GM23248 (cell line): ENCODE results near the gene OR13J1. TPM values are rescaled to one million over a fixed set of nuclear protein-coding genes. Genes with fewer than 3 reads are reported as not detected.
A peak's percentile ranks its signal among the peaks of the same experiment; 100 is the strongest.

Experiments used
- DNase-seq: peaks from one replicate; pipeline ENCODE4 v3.0.0-alpha.2; 2015
- H2AFZ ChIP-seq: fragments of 200-600 bp; sonication (generic); 2 replicates; pipeline ENCODE4 v1.6.1; 2016; ENCODE audit warnings: antibody characterized with exemption
- H3F3A ChIP-seq: fragments of 200-600 bp; sonication (generic); 2 replicates; pipeline ENCODE4 v1.6.1; 2016; ENCODE audit warnings: mild to moderate bottlenecking, antibody characterized with exemption, mixed run types; ENCODE audit not compliant: insufficient read depth
- H3K27ac ChIP-seq: fragments of 200-600 bp; sonication (generic); 2 replicates; pipeline ENCODE4 v1.5.1; 2016; ENCODE audit warnings: mild to moderate bottlenecking
- H3K27me3 ChIP-seq: fragments of 200-600 bp; sonication (generic); replicated peaks from 2 replicates; pipeline ENCODE4 v1.6.1; 2016; ENCODE audit warnings: mild to moderate bottlenecking; ENCODE audit not compliant: insufficient read depth
- H3K36me3 ChIP-seq: fragments of 200-600 bp; sonication (generic); 2 replicates; pipeline ENCODE4 v1.6.1; 2016; ENCODE audit warnings: low read depth, mild to moderate bottlenecking
- H3K4me1 ChIP-seq: fragments of 200-600 bp; sonication (generic); 2 replicates; pipeline ENCODE4 v1.6.1; 2016; ENCODE audit warnings: mild to moderate bottlenecking; ENCODE audit not compliant: insufficient read depth
- H3K4me2 ChIP-seq: fragments of 200-600 bp; sonication (generic); one replicate; pipeline ENCODE4 v1.6.1; 2016; ENCODE audit warnings: mild to moderate bottlenecking; ENCODE audit not compliant: unreplicated experiment
- H3K4me3 ChIP-seq: fragments of 200-600 bp; sonication (generic); 2 replicates; pipeline ENCODE4 v1.5.1; 2016; ENCODE audit warnings: mild to moderate bottlenecking
- H3K79me2 ChIP-seq: fragments of 200-600 bp; sonication (generic); 2 replicates; pipeline ENCODE4 v1.6.1; 2016; ENCODE audit warnings: mild to moderate bottlenecking; ENCODE audit not compliant: insufficient read depth
- H3K9ac ChIP-seq: fragments of 200-600 bp; sonication (generic); 2 replicates; pipeline ENCODE4 v1.6.1; 2016; ENCODE audit warnings: mild to moderate bottlenecking
- H3K9me2 ChIP-seq: fragments of 200-600 bp; sonication (generic); 2 replicates; pipeline ENCODE4 v1.6.1; 2016; ENCODE audit warnings: mixed run types, mild to moderate bottlenecking, moderate library complexity; ENCODE audit not compliant: insufficient read depth
- H3K9me3 ChIP-seq: fragments of 200-600 bp; sonication (generic); one replicate; pipeline ENCODE4 v1.6.1; 2017; ENCODE audit warnings: low read depth
- H4K20me1 ChIP-seq: fragments of 200-600 bp; sonication (generic); 2 replicates; pipeline ENCODE4 v1.6.0; 2016; ENCODE audit not compliant: insufficient read depth
- EZH2 ChIP-seq: fragments of 200-600 bp; sonication (generic); IDR thresholded peaks from 2 replicates; pipeline ENCODE4 v1.6.1; 2018; ENCODE audit warnings: antibody characterized with exemption, mild to moderate bottlenecking; ENCODE audit not compliant: insufficient read depth, poor library complexity, severe bottlenecking
- EZH2phosphoT487 ChIP-seq: fragments of 200-600 bp; sonication (generic); IDR thresholded peaks from 2 replicates; pipeline ENCODE4 v1.6.1; 2018; ENCODE audit warnings: antibody characterized with exemption, moderate library complexity, mild to moderate bottlenecking, low read depth; ENCODE audit not compliant: insufficient read depth
- WGBS, 2 experiments: methylation state at CpG; one replicate each; pipeline ENCODE4 v1.1.6; 2015 to 2017; ENCODE audit warnings: low lambda C conversion rate in 2 of 2, low coverage in 1 of 2; ENCODE audit errors: missing lambda C conversion rate in 2 of 2; 5-methylcytosine and 5-hydroxymethylcytosine counted together
- in situ Hi-C: fragments of 300-500 bp; cut with MboI; formaldehyde crosslinking; loops from 2 replicates; pipeline ENCODE4 v1.15.0; 2020
- polyA plus RNA-seq: library from polyadenylated mRNA; unstranded; fragments of >200 nt; fragmentation: Nextera tagmentation; extraction: Ambion mirVana; gene quantifications from 2 replicates; pipeline ENCODE4 v1.2.1, GENCODE V29; 2016
- total RNA-seq: library from RNA; depleted of rRNA; stranded (reverse); fragments of >200 nt; shearing (Covaris generic); gene quantifications from 2 replicates; pipeline ENCODE4 v1.2.3, GENCODE V29; 2014

The OR13J1 gene
- total and polyA plus RNA-seq, 2 experiments from 2014 or later, result not detected

- Histone ChIP-seq H3K79me2 (peaks cover 10% of the 10 kb centered on the region; the same call in 1 of the 2 replicates), H3K36me3 (no peaks in the 10 kb centered on the region), H3K27ac (no peak overlapping the region), H3K9me3 (no peaks in the 10 kb centered on the region), H2AFZ (no peak overlapping the region), H3K27me3 (no peaks in the 10 kb centered on the region), H3K4me3 (no peak overlapping the region), H4K20me1 (no peaks in the 10 kb centered on the region), H3K4me1 (peaks cover 26% of the 10 kb centered on the region), H3K9me2 (no peaks in the 10 kb centered on the region), H3F3A (peaks cover 12% of the 10 kb centered on the region), H3K9ac (no peak overlapping the region), H3K4me2 (no peak overlapping the region)
- DNase-seq, result no peak
- TF ChIP-seq EZH2phosphoT487 (no peak), EZH2 (no peak)
- WGBS, 2 experiments, result 52 to 65% methylated on average over 4 of the region's 4 CpGs
- in situ Hi-C loops, result no loop called here
Measured at GRCh38 chr9:35831040-35831439, 39.2 kb downstream of the OR13J1 start.

- H3K4me2 ChIP-seq, result peak overlapping the region; percentile 90
- TF ChIP-seq EZH2, result no peak
- TF ChIP-seq EZH2phosphoT487, result no peak
- H3K9ac ChIP-seq, result peak overlapping the region; percentile 87
- peak overlapping the region; percentile 98 for H2AFZ ChIP-seq
- no peaks in the 10 kb centered on the region for H3K36me3 ChIP-seq
- H3K9me2 ChIP-seq, result no peaks in the 10 kb centered on the region
- H3K27me3 ChIP-seq, result no peaks in the 10 kb centered on the region
- H3K4me3 ChIP-seq, result peak overlapping the region; percentile 83
- 2 to 17% methylated on average over 2 of the region's 2 CpGs for WGBS, 2 experiments
- no peak for DNase-seq
- peaks cover 10% of the 10 kb centered on the region; the same call in 1 of the 2 replicates for H3K79me2 ChIP-seq
- H3F3A ChIP-seq, result peaks cover 12% of the 10 kb centered on the region
- no peaks in the 10 kb centered on the region for H3K9me3 ChIP-seq
- peaks cover 27% of the 10 kb centered on the region for H3K4me1 ChIP-seq
- H3K27ac ChIP-seq, result peak overlapping the region; percentile 53
- H4K20me1 ChIP-seq, result no peaks in the 10 kb centered on the region
- in situ Hi-C loops, result no loop called here
Measured at GRCh38 chr9:35829764-35830096, 40.5 kb downstream of the OR13J1 start.

DNA sequence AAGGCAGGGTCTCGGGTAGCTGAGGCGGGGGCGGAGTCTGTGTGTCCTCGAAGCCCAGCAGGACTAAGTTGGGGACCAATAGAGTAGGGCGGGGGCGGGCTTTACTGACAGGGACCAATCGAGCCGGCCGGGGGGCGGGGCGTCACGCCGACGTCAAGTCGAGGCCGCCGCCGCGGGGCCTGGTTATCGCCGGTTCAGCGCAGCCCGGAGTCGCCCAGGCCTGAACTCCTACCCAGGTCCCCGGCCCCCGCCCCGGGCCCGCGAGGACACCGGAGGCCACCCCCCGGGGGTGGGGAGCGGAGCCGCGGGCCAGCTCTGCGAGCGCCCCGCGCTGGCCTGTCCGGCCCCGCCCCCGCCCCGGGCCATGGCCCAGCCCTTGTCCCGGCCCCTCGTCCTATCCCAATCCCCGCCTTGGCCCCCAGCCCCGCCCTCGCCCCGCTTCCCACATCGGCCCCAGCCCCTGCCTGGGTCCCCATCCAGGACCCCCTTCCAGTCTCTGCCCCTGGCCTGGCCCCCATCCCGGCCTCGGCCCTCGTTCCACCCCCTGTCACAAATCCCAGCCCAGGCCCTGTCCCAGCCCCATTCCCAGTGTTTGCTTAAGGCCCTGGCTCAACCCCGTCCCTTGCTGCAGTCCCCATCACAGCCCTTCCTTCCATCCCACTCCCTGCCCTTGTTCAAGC lies 41.0 kb downstream of the OR13J1 start, which contains the start of gene TMEM8B:
Gene TMEM8B (plus strand): TSS at position 145 of the 680 bp plus-strand sequence. CDS start 220 bp downstream, at position 365.
- no peak for TF ChIP-seq EZH2
- no peak for TF ChIP-seq EZH2phosphoT487

DNA sequence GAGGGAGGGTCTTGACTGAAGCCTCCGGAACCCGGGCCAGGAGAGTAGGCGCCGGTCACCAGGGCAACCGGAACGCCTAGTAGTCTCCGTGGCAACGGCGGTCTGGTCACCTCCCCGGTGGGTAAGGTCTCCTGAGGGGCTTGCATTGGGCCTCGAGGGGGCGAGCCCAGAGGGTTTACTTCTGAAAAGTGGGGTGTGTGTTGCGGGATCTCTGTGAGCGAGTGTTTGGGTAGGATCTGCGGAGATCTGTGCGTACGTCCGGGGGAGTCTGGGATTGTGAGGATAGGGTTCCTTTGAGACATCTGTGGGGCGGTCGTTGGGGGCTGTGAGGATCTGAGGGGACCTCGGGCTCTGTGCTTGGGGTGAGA lies 41.5 kb downstream of the OR13J1 start, which contains the start of gene FAM221B:
Gene FAM221B (minus strand): TSS at position 17 of the 368 bp plus-strand sequence. CDS start 2,571 bp downstream, outside the sequence.
- 10 to 11% methylated on average over 21 of the region's 21 CpGs for WGBS, 2 experiments
- peaks cover 12% of the 10 kb centered on the region for H3F3A ChIP-seq
- DNase-seq, result peak; percentile 50

More for the DNA sequence above, 41.0 kb downstream of the OR13J1 start, which contains the start of gene TMEM8B:
- DNase-seq, result peak; percentile 99
- peak within 1 kb of the TSS; percentile 53 for H3K27ac ChIP-seq
- 0 to 1% methylated on average over 5 to 33 of the region's 53 CpGs for WGBS, 2 experiments
- H3K9ac ChIP-seq, result peak within 1 kb of the TSS; percentile 87
- H3K9me2 ChIP-seq, result no peaks in the 10 kb centered on the region
- H3K36me3 ChIP-seq, result no peaks in the 10 kb centered on the region
- peak within 1 kb of the TSS; percentile 83 for H3K4me3 ChIP-seq
- H3K4me1 ChIP-seq, result peaks cover 27% of the 10 kb centered on the region
- peaks cover 10% of the 10 kb centered on the region; the same call in 1 of the 2 replicates for H3K79me2 ChIP-seq
- peaks cover 12% of the 10 kb centered on the region for H3F3A ChIP-seq
- H3K9me3 ChIP-seq, result no peaks in the 10 kb centered on the region
- H2AFZ ChIP-seq, result peak within 1 kb of the TSS; percentile 98
- peak within 1 kb of the TSS; percentile 90 for H3K4me2 ChIP-seq
- H4K20me1 ChIP-seq, result no peaks in the 10 kb centered on the region
- H3K27me3 ChIP-seq, result no peaks in the 10 kb centered on the region
- in situ Hi-C loops, result no loop called here

More for the DNA sequence above, 41.5 kb downstream of the OR13J1 start, which contains the start of gene FAM221B:
- H3K36me3 ChIP-seq, result no peaks in the 10 kb centered on the region
- TF ChIP-seq EZH2phosphoT487 (no peak), EZH2 (no peak)
- H3K27me3 ChIP-seq, result no peaks in the 10 kb centered on the region
- H4K20me1 ChIP-seq, result no peaks in the 10 kb centered on the region
- H3K79me2 ChIP-seq, result peaks cover 10% of the 10 kb centered on the region; the same call in 1 of the 2 replicates
- peak within 1 kb of the TSS; percentile 87 for H3K9ac ChIP-seq
- peak within 1 kb of the TSS; percentile 90 for H3K4me2 ChIP-seq
- H3K9me2 ChIP-seq, result no peaks in the 10 kb centered on the region
- peak within 1 kb of the TSS; percentile 83 for H3K4me3 ChIP-seq
- in situ Hi-C loops, result no loop called here
- H3K27ac ChIP-seq, result peak within 1 kb of the TSS; percentile 63
- no peaks in the 10 kb centered on the region for H3K9me3 ChIP-seq
- H3K4me1 ChIP-seq, result peaks cover 27% of the 10 kb centered on the region
- peak within 1 kb of the TSS; percentile 98 for H2AFZ ChIP-seq
